Activated T-helper 17 cell treated with anti-CD3 and anti-CD28 coated beads, Interleukin-2, amount 50 U/mL, for 72 hours (primary cell): Measurements from ENCODE around the gene FRMD5. TPM values are rescaled to one million over a fixed set of nuclear protein-coding genes. Genes with fewer than 3 reads are reported as not detected.

Experiments
- ATAC-seq: fragments of 150-1000 bp; cut with Tn5 transposase; replicated peaks from 2 replicates; pipeline ENCODE4 v1.10.0; 2021; ENCODE audit warnings: mild to moderate bottlenecking, moderate library complexity
- H3K27ac Mint-ChIP-seq: one replicate; pipeline ENCODE4 v1.8.0; 2022; ENCODE audit warnings: mixed read lengths
- H3K27me3 Mint-ChIP-seq: one replicate; pipeline ENCODE4 v1.8.0; 2022; ENCODE audit warnings: mixed read lengths
- H3K36me3 Mint-ChIP-seq: one replicate; pipeline ENCODE4 v1.8.0; 2022; ENCODE audit warnings: low read depth, mild to moderate bottlenecking, mixed read lengths
- H3K4me1 Mint-ChIP-seq: one replicate; pipeline ENCODE4 v1.8.0; 2022; ENCODE audit warnings: mixed read lengths
- H3K4me3 Mint-ChIP-seq: one replicate; pipeline ENCODE4 v1.8.0; 2022; ENCODE audit warnings: mild to moderate bottlenecking, mixed read lengths
- H3K9me3 Mint-ChIP-seq: one replicate; pipeline ENCODE4 v1.8.0; 2022; ENCODE audit warnings: mixed read lengths
- total RNA-seq, 2 donors: library from RNA; stranded (reverse); gene quantifications; one replicate each; pipeline ENCODE4 v1.2.3, GENCODE V29; 2022

Gene FRMD5
- total RNA-seq, 2 donors from 2014 or later, result 0.26 to 0.66 TPM

GRCh38 chr15:43895586-43895985, 299.5 kb downstream of the FRMD5 start:
- Mint-ChIP-seq H3K4me3 (no peak overlapping the region), H3K27me3 (no peaks in the 10 kb centered on the region), H3K4me1 (no peaks in the 10 kb centered on the region), H3K9me3 (no peaks in the 10 kb centered on the region), H3K27ac (no peak overlapping the region), H3K36me3 (peaks cover 5% of the 10 kb centered on the region)
- no peak for ATAC-seq

- Mint-ChIP-seq H3K9me3 (no peaks in the 10 kb centered on the region), H3K27ac (no peak overlapping the region), H3K4me1 (no peaks in the 10 kb centered on the region), H3K4me3 (no peak overlapping the region), H3K36me3 (peaks cover 5% of the 10 kb centered on the region), H3K27me3 (no peaks in the 10 kb centered on the region)
- no peak for ATAC-seq
These were observed 301.1 kb downstream of the FRMD5 start for GRCh38 chr15:43893956-43894355.

DNA sequence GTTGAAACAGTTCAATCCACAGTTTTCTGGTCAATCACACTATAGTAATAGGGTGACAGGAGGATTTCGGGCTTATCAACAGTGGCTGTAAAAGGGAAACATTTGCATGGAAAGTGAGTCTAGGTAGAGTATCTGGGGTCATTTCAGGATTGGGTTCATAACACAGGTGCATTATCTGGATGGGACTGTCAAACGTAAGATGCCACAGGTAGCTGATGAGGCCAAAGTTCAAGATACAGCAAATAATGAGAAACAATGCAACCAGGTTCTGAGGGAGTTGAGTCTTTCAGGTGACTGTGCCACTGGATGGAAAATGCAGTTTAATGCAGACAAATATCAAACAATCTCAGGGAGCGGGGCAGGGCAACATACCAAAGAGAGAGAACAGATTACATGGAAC, 306.0 kb downstream of the FRMD5 start:
- Mint-ChIP-seq H3K27ac (no peak overlapping the region), H3K4me1 (no peaks in the 10 kb centered on the region), H3K4me3 (no peak overlapping the region), H3K9me3 (no peaks in the 10 kb centered on the region), H3K27me3 (no peaks in the 10 kb centered on the region), H3K36me3 (peaks cover 5% of the 10 kb centered on the region)
- ATAC-seq, result no peak

DNA sequence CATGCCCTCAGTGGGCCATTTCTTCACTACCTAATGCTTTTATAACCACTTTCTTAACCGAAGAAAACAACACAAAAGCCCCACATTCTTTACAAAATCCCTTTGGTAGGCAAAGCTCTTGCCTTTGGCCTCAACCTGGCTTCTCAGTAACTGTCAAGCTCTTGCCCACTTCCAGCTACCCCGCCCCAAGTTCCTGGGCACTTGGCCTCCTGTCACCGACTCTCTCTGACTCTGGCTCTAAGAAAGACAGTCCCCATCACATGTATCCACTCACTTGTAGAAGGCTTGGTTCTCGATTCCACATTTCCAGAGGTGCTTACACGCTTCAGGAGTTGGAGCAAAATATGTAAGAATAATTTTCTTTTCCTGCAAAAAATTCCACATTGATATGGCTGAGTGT, 307.2 kb downstream of the FRMD5 start:
- H3K36me3 Mint-ChIP-seq, result peaks cover 12% of the 10 kb centered on the region
- H3K27me3 Mint-ChIP-seq, result no peaks in the 10 kb centered on the region
- no peaks in the 10 kb centered on the region for H3K9me3 Mint-ChIP-seq
- peak overlapping the region; percentile 36 for H3K27ac Mint-ChIP-seq
- no peaks in the 10 kb centered on the region for H3K4me1 Mint-ChIP-seq
- no peak overlapping the region for H3K4me3 Mint-ChIP-seq
- no peak for ATAC-seq

DNA sequence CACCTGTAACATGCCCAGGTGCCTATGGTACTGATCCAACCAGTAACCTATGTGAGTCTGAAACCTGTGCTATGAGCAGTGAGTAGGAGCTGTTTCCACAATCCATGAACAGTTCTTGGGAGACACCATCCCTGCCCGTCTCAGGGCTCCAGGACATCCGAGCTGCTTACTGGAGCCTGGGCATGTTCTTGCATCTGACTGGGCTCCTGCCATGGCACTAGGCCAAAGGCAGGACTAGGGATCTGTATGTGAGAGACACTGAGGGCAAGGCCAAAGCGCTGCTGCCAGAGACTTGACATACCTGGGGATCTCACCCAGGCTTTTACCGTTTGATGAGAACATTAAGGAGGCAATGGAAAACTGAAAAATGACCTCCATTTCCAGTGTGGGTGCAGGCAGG, 308.5 kb downstream of the FRMD5 start:
- no peak for ATAC-seq
- Mint-ChIP-seq H3K27me3 (no peaks in the 10 kb centered on the region), H3K9me3 (no peaks in the 10 kb centered on the region), H3K4me1 (no peaks in the 10 kb centered on the region), H3K4me3 (no peak overlapping the region), H3K36me3 (peaks cover 25% of the 10 kb centered on the region), H3K27ac (no peak overlapping the region)

DNA sequence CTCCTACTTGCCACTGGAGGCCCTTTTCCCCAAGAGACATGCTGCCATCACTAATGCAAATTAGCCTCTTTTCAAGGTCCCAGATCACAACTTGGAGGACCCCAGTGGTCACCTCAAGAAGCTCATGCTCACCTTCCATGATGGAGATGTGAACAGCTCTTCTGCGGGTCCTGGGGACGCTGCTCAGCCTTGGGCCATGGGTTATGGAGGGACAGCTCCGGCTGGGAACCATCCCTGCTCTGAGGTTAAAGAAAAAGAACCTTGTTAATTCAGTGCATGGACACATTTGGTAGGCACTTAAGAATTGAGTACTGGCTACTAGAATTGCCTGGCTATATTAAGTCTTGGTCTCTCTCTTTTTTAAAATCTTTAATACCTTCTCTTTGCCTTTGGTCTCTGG, 311.5 kb downstream of the FRMD5 start:
- ATAC-seq, result no peak
- no peak overlapping the region for H3K27ac Mint-ChIP-seq

DNA sequence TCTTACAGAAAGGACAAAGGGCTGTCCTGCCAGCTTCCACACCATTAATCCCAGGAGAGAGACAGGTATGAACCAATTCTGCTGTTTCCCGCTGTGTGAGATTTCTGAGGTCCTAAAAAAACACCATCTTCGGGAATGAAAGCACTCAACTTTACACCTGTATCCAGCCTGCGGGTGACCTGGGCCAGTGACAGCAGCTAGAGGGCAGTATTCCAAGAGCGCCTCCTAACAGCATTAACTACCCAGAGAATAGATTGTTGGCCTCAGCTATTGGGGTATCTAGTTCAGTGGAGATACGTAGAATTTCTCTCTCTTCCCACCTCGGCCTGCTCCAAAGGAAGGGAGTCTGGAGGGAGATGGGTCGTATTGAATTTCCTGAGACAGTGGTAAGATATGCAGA, 313.1 kb downstream of the FRMD5 start:
- no peak for ATAC-seq
- no peaks in the 10 kb centered on the region for H3K27me3 Mint-ChIP-seq
- H3K36me3 Mint-ChIP-seq, result peaks cover 51% of the 10 kb centered on the region
- H3K27ac Mint-ChIP-seq, result no peak overlapping the region
- H3K4me1 Mint-ChIP-seq, result no peaks in the 10 kb centered on the region
- no peaks in the 10 kb centered on the region for H3K9me3 Mint-ChIP-seq
- H3K4me3 Mint-ChIP-seq, result no peak overlapping the region

More for the DNA sequence above, 311.5 kb downstream of the FRMD5 start:
- Mint-ChIP-seq H3K27me3 (no peaks in the 10 kb centered on the region), H3K4me1 (no peaks in the 10 kb centered on the region), H3K36me3 (peaks cover 35% of the 10 kb centered on the region), H3K9me3 (no peaks in the 10 kb centered on the region), H3K4me3 (no peak overlapping the region)

DNA sequence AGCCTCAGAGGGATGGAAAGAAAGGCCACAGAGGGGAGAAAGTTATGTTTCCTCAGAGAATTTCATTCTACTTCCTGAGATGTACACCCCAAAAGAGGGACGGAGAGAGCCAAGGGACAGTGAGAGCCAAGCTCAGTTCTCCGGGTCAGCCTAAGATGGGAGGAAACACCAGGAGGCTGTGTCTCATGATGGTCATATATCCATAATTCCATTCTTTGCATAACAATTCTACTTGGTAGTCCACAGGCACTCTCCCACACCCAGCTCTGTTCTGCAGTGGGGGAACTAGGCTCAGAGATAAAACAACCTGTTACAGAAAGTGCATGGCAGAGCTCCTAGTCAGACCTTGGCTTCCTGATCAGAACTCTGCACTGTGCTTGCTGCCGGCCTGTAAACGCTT, 313.8 kb downstream of the FRMD5 start:
- H3K4me1 Mint-ChIP-seq, result no peaks in the 10 kb centered on the region

DNA sequence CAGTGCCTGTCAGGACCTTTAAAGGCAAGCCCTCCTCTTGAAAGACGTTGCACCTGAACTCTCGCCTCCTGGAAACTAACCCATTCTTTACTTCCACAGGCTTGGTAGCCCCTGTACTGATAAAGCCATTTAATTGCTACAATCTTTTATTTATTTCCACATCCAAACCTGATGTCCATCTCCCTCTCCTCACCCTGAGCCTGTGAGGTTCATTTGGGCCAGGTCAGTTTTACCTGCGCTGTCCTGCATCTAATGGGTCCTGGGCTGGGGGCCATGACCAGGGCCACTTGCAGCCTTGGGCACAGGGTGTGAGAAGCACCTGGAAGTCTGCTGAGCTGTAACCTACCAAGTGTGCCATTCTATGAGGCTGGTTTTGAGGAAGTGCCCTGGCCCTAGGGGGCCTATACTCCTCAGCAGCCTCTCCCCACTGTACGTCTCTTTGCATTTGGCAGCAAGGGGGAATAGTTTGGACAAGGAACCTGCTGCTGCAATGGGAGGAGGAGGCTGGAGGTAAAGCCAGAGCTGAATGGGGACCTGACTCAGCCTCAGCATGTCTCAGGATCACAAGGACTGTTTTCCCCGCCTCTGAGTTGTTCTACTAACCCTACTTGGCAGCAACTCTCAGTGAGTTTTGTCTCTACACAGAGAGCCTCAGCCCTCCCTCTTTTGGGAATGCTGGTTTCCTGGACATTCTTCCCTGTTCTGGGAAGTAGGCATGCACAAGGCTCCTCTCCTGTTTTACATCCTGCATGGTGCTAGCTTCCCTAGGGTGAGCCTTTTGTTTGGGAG, 314.5 kb downstream of the FRMD5 start:
- H3K9me3 Mint-ChIP-seq, result no peaks in the 10 kb centered on the region
- no peak overlapping the region for H3K27ac Mint-ChIP-seq
- no peaks in the 10 kb centered on the region for H3K27me3 Mint-ChIP-seq
- H3K4me3 Mint-ChIP-seq, result no peak overlapping the region
- peaks cover 64% of the 10 kb centered on the region for H3K36me3 Mint-ChIP-seq
- H3K4me1 Mint-ChIP-seq, result no peaks in the 10 kb centered on the region
- ATAC-seq, result no peak

More for the DNA sequence above, 313.8 kb downstream of the FRMD5 start:
- no peak overlapping the region for H3K27ac Mint-ChIP-seq
- H3K27me3 Mint-ChIP-seq, result no peaks in the 10 kb centered on the region
- H3K4me3 Mint-ChIP-seq, result no peak overlapping the region
- peaks cover 58% of the 10 kb centered on the region for H3K36me3 Mint-ChIP-seq
- no peak for ATAC-seq
- H3K9me3 Mint-ChIP-seq, result no peaks in the 10 kb centered on the region

GRCh38 chr15:43879386-43880355, 315.4 kb downstream of the FRMD5 start:
- Mint-ChIP-seq H3K27ac (no peak overlapping the region), H3K9me3 (no peaks in the 10 kb centered on the region), H3K36me3 (peaks cover 73% of the 10 kb centered on the region), H3K4me1 (no peaks in the 10 kb centered on the region), H3K27me3 (no peaks in the 10 kb centered on the region), H3K4me3 (no peak overlapping the region)
- ATAC-seq, result no peak

DNA sequence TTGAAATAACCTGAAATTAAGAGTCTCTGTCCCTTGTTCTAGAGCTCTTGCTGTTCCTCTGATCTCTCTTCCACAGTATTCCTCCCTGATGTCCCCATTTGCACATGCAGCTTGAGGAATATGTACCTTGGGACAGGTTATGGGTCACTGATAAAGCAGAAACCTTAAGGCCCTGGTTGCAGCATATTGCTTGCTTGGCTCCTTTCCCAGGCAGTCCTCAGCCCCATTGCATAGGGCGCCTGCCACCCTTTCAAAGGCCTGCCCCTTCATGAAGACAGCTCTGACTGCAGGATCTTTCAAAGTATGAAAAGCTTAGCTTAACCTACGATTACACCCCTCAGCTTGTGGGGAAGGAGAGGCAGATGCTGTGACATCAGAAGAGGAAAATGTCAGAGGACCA, 316.6 kb downstream of the FRMD5 start:
- Mint-ChIP-seq H3K36me3 (peaks cover 84% of the 10 kb centered on the region), H3K27ac (no peak overlapping the region), H3K4me1 (no peaks in the 10 kb centered on the region), H3K9me3 (no peaks in the 10 kb centered on the region), H3K4me3 (no peak overlapping the region), H3K27me3 (no peaks in the 10 kb centered on the region)
- ATAC-seq, result no peak

GRCh38 chr15:43877371-43877770, 317.7 kb downstream of the FRMD5 start:
- Mint-ChIP-seq H3K4me3 (no peak overlapping the region), H3K27me3 (no peaks in the 10 kb centered on the region), H3K4me1 (no peaks in the 10 kb centered on the region), H3K9me3 (no peaks in the 10 kb centered on the region), H3K27ac (no peak overlapping the region), H3K36me3 (peaks cover 84% of the 10 kb centered on the region)
- ATAC-seq, result no peak

DNA sequence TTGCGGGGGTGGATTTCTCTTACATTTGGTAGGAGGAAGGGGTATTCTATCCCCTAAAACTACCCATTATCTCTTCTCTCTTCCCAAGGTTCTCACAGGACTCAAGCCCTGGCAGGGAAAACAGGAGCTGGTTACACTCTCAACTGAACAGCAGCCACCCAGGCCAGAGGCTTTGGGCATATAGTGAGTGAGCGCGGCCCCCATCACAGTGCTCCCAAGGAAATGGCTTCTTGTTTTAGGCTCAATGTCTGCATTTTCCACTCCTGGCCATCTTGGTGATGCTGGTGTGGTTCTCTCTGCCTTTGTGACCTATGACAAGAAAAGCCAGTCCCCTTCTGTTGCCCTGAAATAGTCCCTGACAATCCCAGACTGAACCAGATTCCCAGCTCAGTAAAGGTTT, 318.2 kb downstream of the FRMD5 start:
- peaks cover 84% of the 10 kb centered on the region for H3K36me3 Mint-ChIP-seq
- ATAC-seq, result no peak
- no peak overlapping the region for H3K4me3 Mint-ChIP-seq
- H3K27me3 Mint-ChIP-seq, result no peaks in the 10 kb centered on the region
- H3K27ac Mint-ChIP-seq, result no peak overlapping the region
- H3K9me3 Mint-ChIP-seq, result no peaks in the 10 kb centered on the region
- H3K4me1 Mint-ChIP-seq, result no peaks in the 10 kb centered on the region

DNA sequence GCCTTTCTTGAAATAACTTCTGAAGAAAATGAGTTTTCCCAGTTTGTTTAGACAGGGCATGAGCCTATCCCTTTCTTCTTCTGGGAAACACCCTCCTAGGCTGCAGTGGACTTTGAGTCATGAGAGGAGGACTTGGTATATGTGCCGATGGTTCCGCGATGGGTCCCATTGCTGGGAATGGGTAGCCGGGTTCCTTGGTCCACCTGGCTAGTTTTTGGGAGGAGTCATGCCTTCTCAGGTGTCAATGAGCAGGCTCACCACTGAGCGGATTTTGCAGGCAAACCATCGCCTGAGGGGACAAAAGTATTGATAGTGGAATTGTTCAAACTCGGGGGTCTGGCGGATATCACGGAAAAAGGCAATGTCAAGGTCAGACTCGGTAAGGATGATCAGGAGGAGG, 321.4 kb downstream of the FRMD5 start:
- H3K36me3 Mint-ChIP-seq, result peaks cover 83% of the 10 kb centered on the region
- no peaks in the 10 kb centered on the region for H3K27me3 Mint-ChIP-seq
- no peaks in the 10 kb centered on the region for H3K4me1 Mint-ChIP-seq
- no peaks in the 10 kb centered on the region for H3K9me3 Mint-ChIP-seq
- no peak for ATAC-seq
- no peak overlapping the region for H3K4me3 Mint-ChIP-seq
- H3K27ac Mint-ChIP-seq, result no peak overlapping the region
